ENCODE measurements around the gene TCP10L.
"Not testable (repeated sequence)": the region's sequence is repeated elsewhere in the genome, so short reads cannot be mapped to it uniquely, and the experiment has no call there.

The TCP10L gene

GRCh38 chr21:32585042-32585710 is at the start of gene TCP10L:
Gene TCP10L (minus strand): TSS chr21:32585523. CDS start chr21:32584304, 1,219 bp downstream.
- no peak for DNase-seq

- DNase-seq, result no peak
Measured at GRCh38 chr21:32626621-32627196, 41.4 kb upstream of the TCP10L start.

GRCh38 chr21:32618218-32618617 is 32.9 kb upstream of the TCP10L start:
- DNase-seq, result not testable (repeated sequence)

- no peak for DNase-seq
Measured at GRCh38 chr21:32613436-32614043, 28.2 kb upstream of the TCP10L start.

- DNase-seq, result no peak
Measured at GRCh38 chr21:32612999-32613337, 27.6 kb upstream of the TCP10L start.

GRCh38 chr21:32612075-32612998 is 27.0 kb upstream of the TCP10L start, which contains the start of gene CFAP298:
Gene CFAP298 (minus strand): TSS chr21:32612377. CDS start chr21:32612243, 134 bp downstream.
- DNase-seq, result peak; percentile 91

- no peak for DNase-seq
Measured at GRCh38 chr21:32611471-32611997, 26.2 kb upstream of the TCP10L start.

- not testable (repeated sequence) for DNase-seq
Measured at GRCh38 chr21:32610940-32611339, 25.6 kb upstream of the TCP10L start.

- DNase-seq, result no peak
Measured at GRCh38 chr21:32608851-32609250, 23.5 kb upstream of the TCP10L start.

GRCh38 chr21:32605469-32605868 is 20.1 kb upstream of the TCP10L start:
- no peak for DNase-seq

- peak; percentile 49 for DNase-seq
Measured at GRCh38 chr21:32604464-32604863, 19.1 kb upstream of the TCP10L start.

- DNase-seq, result no peak
Measured at GRCh38 chr21:32603131-32603530, 17.8 kb upstream of the TCP10L start.

GRCh38 chr21:32602099-32602498 is 16.8 kb upstream of the TCP10L start:
- DNase-seq, result no peak

- peak; percentile 82 for DNase-seq
Measured at GRCh38 chr21:32599526-32599925, 14.2 kb upstream of the TCP10L start.

- peak; percentile 78 for DNase-seq
Measured at GRCh38 chr21:32599091-32599490, 13.8 kb upstream of the TCP10L start.

GRCh38 chr21:32597205-32597604 is 11.9 kb upstream of the TCP10L start:
- no peak for DNase-seq

- no peak for DNase-seq
Measured at GRCh38 chr21:32595431-32595830, 10.1 kb upstream of the TCP10L start.

GRCh38 chr21:32593690-32594089 is 8.4 kb upstream of the TCP10L start:
- no peak for DNase-seq

GRCh38 chr21:32592929-32593502 is 7.7 kb upstream of the TCP10L start:
- no peak for DNase-seq

- DNase-seq, result no peak
Measured at GRCh38 chr21:32590130-32590529, 4.8 kb upstream of the TCP10L start.

- no peak for DNase-seq
Measured at GRCh38 chr21:32587651-32588050, 2.3 kb upstream of the TCP10L start.

GRCh38 chr21:32587120-32587519 is 1.8 kb upstream of the TCP10L start:
- no peak for DNase-seq

- DNase-seq, result no peak
Measured at GRCh38 chr21:32585970-32586369, 647 bp upstream of the TCP10L start.

Measured in DMS79 treated with DMSO at 0.1 percent for 48 hours (cell line).